C4-2B (cell line): ENCODE measurements around the gene ADAMTSL1.

Experiments
- CTCF ChIP-seq: fragments of 450-650 bp; conservative IDR thresholded peaks from 2 replicates; pipeline ENCODE4 v1.5.1; 2017; ENCODE audit warnings: mild to moderate bottlenecking
- ZFX ChIP-seq: fragments of 450-650 bp; IDR thresholded peaks from 2 replicates; pipeline ENCODE4 v1.6.1; 2017

GRCh38 chr9:18718393-18718792, 244.4 kb downstream of the ADAMTSL1 start:
- no peak for TF ChIP-seq CTCF
- TF ChIP-seq ZFX, result no peak
